Osteoblast (primary cell): ENCODE data around the gene HLTF. TPM values are rescaled to one million over a fixed set of nuclear protein-coding genes. Genes with fewer than 3 reads are reported as not detected.

Experiments
- DNase-seq: peaks from one replicate; pipeline ENCODE4 v3.0.0; 2011; ENCODE audit warnings: low spot score, mixed read lengths; ENCODE audit not compliant: insufficient read length; ENCODE audit errors: missing footprints
- H2AFZ ChIP-seq: 2 replicates; pipeline ENCODE4 v1.6.0; 2011; ENCODE audit warnings: mild to moderate bottlenecking, low read length
- H3K27ac ChIP-seq: 2 replicates; pipeline ENCODE4 v1.5.1; 2011; ENCODE audit warnings: mild to moderate bottlenecking, low read depth, low read length, moderate library complexity
- H3K27me3 ChIP-seq: 2 replicates; pipeline ENCODE4 v1.6.0; 2012; ENCODE audit warnings: mild to moderate bottlenecking, control low read depth, inconsistent platforms, low read length, moderate library complexity; ENCODE audit not compliant: insufficient read depth
- H3K36me3 ChIP-seq: 2 replicates; pipeline ENCODE4 v1.5.1; 2011; ENCODE audit warnings: mild to moderate bottlenecking, low read length, control low read depth, moderate library complexity; ENCODE audit not compliant: insufficient read depth
- H3K4me1 ChIP-seq: 2 replicates; pipeline ENCODE4 v1.5.1; 2011; ENCODE audit warnings: mild to moderate bottlenecking, low read length, control low read depth, moderate library complexity; ENCODE audit not compliant: insufficient read depth
- H3K4me2 ChIP-seq: 2 replicates; pipeline ENCODE4 v1.6.0; 2011; ENCODE audit warnings: mild to moderate bottlenecking, low read length; ENCODE audit not compliant: insufficient read depth
- H3K4me3 ChIP-seq: fragments of 200-600 bp; sonication (generic); 3 replicates; pipeline ENCODE4 v1.5.1; 2012; ENCODE audit warnings: mild to moderate bottlenecking, low read length, inconsistent platforms; ENCODE audit not compliant: insufficient read depth
- H3K79me2 ChIP-seq: 2 replicates; pipeline ENCODE4 v1.6.0; 2012; ENCODE audit warnings: mild to moderate bottlenecking, low read length, control low read depth, inconsistent platforms; ENCODE audit not compliant: insufficient read depth
- H3K9me3 ChIP-seq: 2 replicates; pipeline ENCODE4 v1.5.1; 2011; ENCODE audit warnings: low read depth, low read length, control low read depth
- H4K20me1 ChIP-seq: 2 replicates; pipeline ENCODE4 v1.6.0; 2012; ENCODE audit warnings: mild to moderate bottlenecking, low read length, control low read depth; ENCODE audit not compliant: insufficient read depth
- CTCF ChIP-seq: IDR thresholded peaks from 2 replicates; pipeline ENCODE4 v1.5.1; 2011; ENCODE audit warnings: mild to moderate bottlenecking, low read depth, low read length, moderate library complexity; ENCODE audit errors: extremely low read depth
- total RNA-seq: library from RNA; depleted of rRNA; stranded (reverse); fragments of >200 nt; gene quantifications from 2 replicates; pipeline ENCODE4 v1.2.3, GENCODE V29; 2012

HLTF gene
- total RNA-seq, 1 donor: 42.0 TPM

GRCh38 chr3:149031096-149031495 is 55.2 kb downstream of the HLTF start:
- TF ChIP-seq CTCF: no peak

DNA sequence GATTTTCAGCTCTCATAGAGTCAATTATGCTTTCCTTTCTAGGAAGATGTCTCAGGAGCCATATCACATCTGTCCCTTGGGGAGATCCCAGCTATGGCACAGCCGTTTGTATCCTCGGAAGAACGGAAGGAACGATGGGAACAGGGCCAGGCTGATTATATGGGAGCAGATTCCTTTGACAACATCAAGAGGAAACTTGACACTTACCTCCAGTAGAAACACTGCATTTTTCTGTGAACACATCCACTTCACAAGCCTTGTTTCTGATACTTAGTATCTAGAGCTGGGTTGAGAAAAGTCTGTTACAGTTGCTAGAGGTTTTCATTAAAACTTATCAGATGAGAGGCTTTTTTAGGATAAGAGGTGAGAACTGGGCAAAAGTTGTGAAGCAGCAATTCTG is 59.6 kb downstream of the HLTF start:
- Histone ChIP-seq H3K27ac (peak overlapping the region; percentile 29), H3K9me3 (no peaks in the 10 kb centered on the region), H3K4me3 (no peak overlapping the region), H2AFZ (no peak overlapping the region), H3K27me3 (no peaks in the 10 kb centered on the region), H3K79me2 (peaks cover 6% of the 10 kb centered on the region), H3K4me1 (peaks cover 10% of the 10 kb centered on the region), H4K20me1 (no peaks in the 10 kb centered on the region), H3K36me3 (peaks cover 57% of the 10 kb centered on the region), H3K4me2 (peak overlapping the region; percentile 41)
- no peak for DNase-seq
- no peak for TF ChIP-seq CTCF

More at GRCh38 chr3:149031096-149031495, 55.2 kb downstream of the HLTF start:
- H3K4me1 ChIP-seq: peaks cover 7% of the 10 kb centered on the region
- H3K79me2 ChIP-seq: no peaks in the 10 kb centered on the region
- no peak overlapping the region for H3K27ac ChIP-seq
- H3K36me3 ChIP-seq: peaks cover 43% of the 10 kb centered on the region
- no peaks in the 10 kb centered on the region for H3K27me3 ChIP-seq
- no peak for DNase-seq
- H3K4me3 ChIP-seq: no peak overlapping the region
- H2AFZ ChIP-seq: no peak overlapping the region
- no peaks in the 10 kb centered on the region for H3K9me3 ChIP-seq
- H3K4me2 ChIP-seq: no peak overlapping the region
- H4K20me1 ChIP-seq: no peaks in the 10 kb centered on the region

GRCh38 chr3:149023951-149024350 is 62.4 kb downstream of the HLTF start:
- Histone ChIP-seq H3K79me2 (peaks cover 18% of the 10 kb centered on the region), H3K4me2 (no peak overlapping the region), H4K20me1 (peaks cover 3% of the 10 kb centered on the region), H3K27me3 (no peaks in the 10 kb centered on the region), H3K27ac (no peak overlapping the region), H2AFZ (no peak overlapping the region), H3K4me1 (peaks cover 29% of the 10 kb centered on the region), H3K36me3 (peaks cover 38% of the 10 kb centered on the region), H3K4me3 (no peak overlapping the region), H3K9me3 (no peaks in the 10 kb centered on the region)
- TF ChIP-seq CTCF: no peak
- no peak for DNase-seq

GRCh38 chr3:149021830-149022229 is 64.5 kb downstream of the HLTF start:
- TF ChIP-seq CTCF: no peak
- H3K4me2 ChIP-seq: no peak overlapping the region
- no peak for DNase-seq
- H3K9me3 ChIP-seq: no peaks in the 10 kb centered on the region
- H4K20me1 ChIP-seq: peaks cover 3% of the 10 kb centered on the region
- peaks cover 23% of the 10 kb centered on the region for H3K36me3 ChIP-seq
- no peak overlapping the region for H2AFZ ChIP-seq
- no peak overlapping the region for H3K4me3 ChIP-seq
- H3K27ac ChIP-seq: no peak overlapping the region
- H3K79me2 ChIP-seq: peaks cover 21% of the 10 kb centered on the region
- H3K27me3 ChIP-seq: no peaks in the 10 kb centered on the region
- H3K4me1 ChIP-seq: peaks cover 44% of the 10 kb centered on the region
